Measurements from ENCODE around the gene EPB41L5. TPM values are rescaled to one million over a fixed set of nuclear protein-coding genes. Genes with fewer than 3 reads are reported as not detected.

The EPB41L5 gene
- total and polyA plus RNA-seq, 10 of the 15 experiments (the other 5 are each of a cell fraction or from before 2014, with no cell fraction given) = 2.1 to 20.4 (median 8.2) TPM

- no peak for TF ChIP-seq E2F4 (IDR thresholded peaks at IDR 0.05; ENCODE audit: low read depth, low read length)
Measured at GRCh38 chr2:120105360-120105759, 92.5 kb downstream of the EPB41L5 start (continued).

DNA sequence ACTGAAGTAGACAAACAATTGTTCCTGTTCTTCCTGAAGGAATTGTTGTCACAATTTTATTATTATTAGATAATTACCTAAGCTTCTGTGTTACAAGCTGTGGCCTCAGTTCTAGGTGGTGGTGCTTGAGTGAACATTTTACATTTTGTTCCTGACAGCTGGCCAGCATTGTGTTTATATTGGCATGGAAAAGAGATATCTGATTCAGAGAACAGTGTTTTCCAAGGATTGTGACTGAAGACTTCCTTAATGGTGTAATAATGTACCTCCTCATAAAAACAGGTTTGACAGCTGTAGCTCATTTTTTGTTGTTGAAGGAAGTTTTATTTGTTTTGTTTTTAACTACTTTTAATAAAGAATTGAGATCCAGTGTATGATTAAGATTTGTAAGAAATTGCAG is 95.2 kb downstream of the EPB41L5 start:
- H2AFZ ChIP-seq (ENCODE audit: control insufficient read depth, low read depth, low read length) = no peak overlapping the region
- intact Hi-C loops (cut with micrococcal nuclease; ENCODE audit: unreplicated experiment) (no loop called here), in situ Hi-C loops (cut with MboI) (no loop called here)
- H3K4me2 ChIP-seq (ENCODE audit: control insufficient read depth, insufficient read depth) = no peak overlapping the region
- ChIA-PET POLR2A (interaction anchor here (0.6 kb wide), 2 partner anchors 68 to 123 kb away, joined by 3 to 4 read pairs; no protein-coding TSS in a partner anchor), RAD21 (ENCODE audit: unreplicated experiment) (interaction anchor here (0.9 to 7.0 kb wide), 4 partner anchors 41 to 205 kb away, joined by 3 to 65 read pairs (median 8); no protein-coding TSS in a partner anchor), SMC1A (ENCODE audit: uncharacterized antibody, unreplicated experiment) (interaction anchor here (3.2 to 6.2 kb wide), 2 partner anchors 67 to 205 kb away, joined by 26 to 103 read pairs; no protein-coding TSS in a partner anchor), CTCF (interaction anchor here (0.7 to 4.2 kb wide), 6 partner anchors 44 to 405 kb away, joined by 3 to 148 read pairs (median 4); no protein-coding TSS in a partner anchor)
- no peaks in the 10 kb centered on the region for H3K27me3 ChIP-seq (replicated peaks in 1 of 2; ENCODE audit: control insufficient read depth in 2 of 2, insufficient read depth in 2 of 2, low read length in 1 of 2)
- H3K36me3 ChIP-seq (ENCODE audit: control insufficient read depth in 2 of 2, insufficient read depth in 2 of 2, low read length in 1 of 2) = no peaks in the 10 kb centered on the region; a peak in 1 of 4 replicates
- H3K4me1 ChIP-seq (ENCODE audit: control insufficient read depth, insufficient read depth, low read length) = peaks cover 7% of the 10 kb centered on the region
- H3K79me2 ChIP-seq (ENCODE audit: control insufficient read depth, insufficient read depth, low read length) = no peaks in the 10 kb centered on the region
- TF ChIP-seq LARP7 (IDR thresholded peaks at IDR 0.05) (no peak), NR2C2 (IDR thresholded peaks at IDR 0.05; ENCODE audit: borderline replicate concordance, control insufficient read depth, insufficient read length, low read depth) (no peak), TCF3 (IDR thresholded peaks at IDR 0.05; ENCODE audit: borderline replicate concordance, insufficient read depth, low read depth, low read length) (no peak), EED (IDR thresholded peaks at IDR 0.05; ENCODE audit: low read depth) (no peak), ZNF592 (IDR thresholded peaks at IDR 0.05) (no peak), JUNB (IDR thresholded peaks at IDR 0.05) (no peak), SMAD5 (IDR thresholded peaks at IDR 0.05; ENCODE audit: low read depth) (no peak), E2F8 (IDR thresholded peaks at IDR 0.05; ENCODE audit: low read depth, partially characterized antibody) (no peak), SMAD1 (IDR thresholded peaks at IDR 0.05; ENCODE audit: low read depth, partially characterized antibody) (no peak), ZNF622 (IDR thresholded peaks at IDR 0.05) (no peak), FOXM1 (IDR thresholded peaks at IDR 0.05; ENCODE audit: low read depth, low read length) (no peak), IRF5 (IDR thresholded peaks at IDR 0.05; ENCODE audit: borderline replicate concordance) (no peak), FOS (IDR thresholded peaks at IDR 0.05; ENCODE audit: borderline replicate concordance, extremely low read depth, insufficient read length) (no peak)
- H3K4me3 ChIP-seq = no peak overlapping the region
- H3K9me3 ChIP-seq (replicated peaks; ENCODE audit: control insufficient read depth, insufficient read depth, low read length) = no peaks in the 10 kb centered on the region
- no TSS peak for BruUV-seq (replicated peaks)
- H4K20me1 ChIP-seq (ENCODE audit: control insufficient read depth, insufficient read depth) = no peaks in the 10 kb centered on the region
- H3K9ac ChIP-seq (ENCODE audit: control insufficient read depth, insufficient read depth, low read length) = no peak overlapping the region
- DNase-seq (ENCODE audit: low read depth, low spot score) (no peak), FAIRE-seq (no peak), ATAC-seq (no peak)
- no peak overlapping the region for H3K27ac ChIP-seq (ENCODE audit: control insufficient read depth, insufficient read depth)

Data from GM12878 (cell line).